IMR-90 (cell line): ENCODE results near the gene CFAP61. TPM values are rescaled to one million over a fixed set of nuclear protein-coding genes. Genes with fewer than 3 reads are reported as not detected.

ENCODE experiments used
- ATAC-seq: fragments of 200-7000 bp; cut with Tn5 transposase; 2 replicates; pipeline ENCODE4 v1.9.1; 2020; ENCODE audit warnings: low read depth, mild to moderate bottlenecking, moderate library complexity
- BruUV-seq: library from RNA; stranded (reverse); fragments of 400-500 nt; replicated peaks from 2 replicates; lab custom pipeline; 2021; lab: Mats Ljungman, UMichigan
- CTCF ChIA-PET: fragments of 300-600 bp; formaldehyde crosslinking; extraction: SDS; loops from one replicate; lab custom pipeline; 2021; ENCODE audit warnings: antibody characterized with exemption; lab: Yijun Ruan, JAX
- POLR2A ChIA-PET: fragments of 300-600 bp; sonication (Branson Sonifier 250); formaldehyde crosslinking; loops from one replicate; lab custom pipeline; 2022; ENCODE audit warnings: antibody characterized with exemption; ENCODE audit not compliant: unreplicated experiment; lab: Charles Lee
- DNase-seq: peaks from one replicate; pipeline ENCODE4 v3.0.0; 2013
- H2AFZ ChIP-seq: replicated peaks from 2 replicates; pipeline ENCODE3; 2013; ENCODE audit warnings: low read length, mild to moderate bottlenecking; ENCODE audit not compliant: poor library complexity
- H2AK5ac ChIP-seq: 2 replicates; pipeline ENCODE4 v1.6.1; 2013; ENCODE audit warnings: low read depth, low read length, inconsistent platforms
- H2AK9ac ChIP-seq: replicated peaks from 2 replicates; pipeline ENCODE3; 2013; ENCODE audit warnings: mild to moderate bottlenecking, low read depth, low read length, moderate library complexity; ENCODE audit not compliant: poor library complexity
- H2BK120ac ChIP-seq: 2 replicates; pipeline ENCODE4 v1.6.1; 2013; ENCODE audit warnings: low read depth, low read length, inconsistent platforms
- H2BK15ac ChIP-seq: 3 replicates; pipeline ENCODE4 v1.6.1; 2013; ENCODE audit warnings: low read depth, low read length, inconsistent platforms
- H2BK20ac ChIP-seq: 2 replicates; pipeline ENCODE4 v1.6.1; 2013; ENCODE audit warnings: low read depth, mild to moderate bottlenecking, inconsistent platforms, low read length, moderate library complexity
- H2BK5ac ChIP-seq: 2 replicates; pipeline ENCODE4 v1.6.1; 2013; ENCODE audit warnings: mild to moderate bottlenecking, low read depth, low read length, inconsistent platforms; ENCODE audit not compliant: poor library complexity, severe bottlenecking
- H3K14ac ChIP-seq: replicated peaks from 2 replicates; pipeline ENCODE4 v1.6.1; 2013; ENCODE audit warnings: low read depth, low read length, inconsistent platforms
- H3K18ac ChIP-seq: 2 replicates; pipeline ENCODE4 v1.6.1; 2013; ENCODE audit warnings: low read depth, low read length, control low read depth
- H3K23ac ChIP-seq: 2 replicates; pipeline ENCODE4 v1.6.1; 2013; ENCODE audit warnings: low read depth, low read length, inconsistent platforms
- H3K27ac ChIP-seq: 2 replicates; pipeline ENCODE4 v1.5.1; 2013; ENCODE audit warnings: mild to moderate bottlenecking, control low read depth, low read length; ENCODE audit not compliant: insufficient read depth
- H3K27me3 ChIP-seq: 2 replicates; pipeline ENCODE4 v1.6.1; 2013; ENCODE audit warnings: low read length; ENCODE audit not compliant: control insufficient read depth, insufficient read depth
- H3K36me3 ChIP-seq: 2 replicates; pipeline ENCODE4 v1.6.1; 2013; ENCODE audit warnings: low read length, mixed read lengths; ENCODE audit not compliant: control insufficient read depth, insufficient read depth
- H3K4ac ChIP-seq: 2 replicates; pipeline ENCODE4 v1.6.1; 2013; ENCODE audit warnings: low read depth, low read length, inconsistent platforms
- H3K4me1 ChIP-seq: 2 replicates; pipeline ENCODE4 v1.6.1; 2013; ENCODE audit warnings: low read length, mixed read lengths; ENCODE audit not compliant: control insufficient read depth, insufficient read depth
- H3K4me2 ChIP-seq: 2 replicates; pipeline ENCODE4 v1.6.1; 2013; ENCODE audit warnings: low read depth, mild to moderate bottlenecking, control low read depth, low read length, moderate library complexity
- H3K4me3 ChIP-seq: 2 replicates; pipeline ENCODE4 v1.5.1; 2013; ENCODE audit warnings: low read depth, mild to moderate bottlenecking, control low read depth, low read length, moderate library complexity; ENCODE audit not compliant: insufficient read depth
- H3K56ac ChIP-seq: 2 replicates; pipeline ENCODE4 v1.6.1; 2013; ENCODE audit warnings: low read length, inconsistent platforms; ENCODE audit not compliant: insufficient read depth; ENCODE audit errors: extremely low read depth
- H3K79me1 ChIP-seq, 2 experiments: 2 replicates each; pipeline ENCODE4 v1.6.1; 2013; ENCODE audit warnings: low read length in 2 of 2, inconsistent platforms in 1 of 2, low read depth in 1 of 2
- H3K9ac ChIP-seq: 2 replicates; pipeline ENCODE4 v1.6.1; 2013; ENCODE audit warnings: low read depth, low read length, control low read depth
- H3K9me1 ChIP-seq: 2 replicates; pipeline ENCODE4 v1.6.1; 2013; ENCODE audit warnings: low read length, inconsistent platforms; ENCODE audit not compliant: insufficient read depth
- H3K9me3 ChIP-seq: 2 replicates; pipeline ENCODE4 v1.6.1; 2013; ENCODE audit warnings: low read length; ENCODE audit not compliant: control insufficient read depth, insufficient read depth
- H4K20me1 ChIP-seq: 2 replicates; pipeline ENCODE4 v1.6.1; 2013; ENCODE audit warnings: low read length, inconsistent platforms; ENCODE audit not compliant: insufficient read depth
- H4K5ac ChIP-seq: 2 replicates; pipeline ENCODE4 v1.6.1; 2013; ENCODE audit warnings: mild to moderate bottlenecking, low read depth, low read length, control low read depth
- H4K8ac ChIP-seq, 2 experiments: 2 replicates each; pipeline ENCODE4 v1.6.1; 2013; ENCODE audit warnings: low read depth in 2 of 2, low read length in 2 of 2, control low read depth in 1 of 2, inconsistent platforms in 1 of 2
- H4K91ac ChIP-seq: 2 replicates; pipeline ENCODE4 v1.6.1; 2013; ENCODE audit warnings: low read depth, low read length, inconsistent platforms; ENCODE audit not compliant: insufficient read depth
- BHLHE40 ChIP-seq: fragments of 150-350 bp; IDR thresholded peaks from 2 replicates; pipeline ENCODE4 v1.6.1; 2016; ENCODE audit warnings: mild to moderate bottlenecking, low read depth, low read length
- CEBPB ChIP-seq: IDR thresholded peaks from 2 replicates; pipeline ENCODE4 v1.6.1; 2012; ENCODE audit warnings: low read depth, low read length, improper control_type of control experiment
- CHD1 ChIP-seq: IDR thresholded peaks from 2 replicates; pipeline ENCODE4 v1.6.1; 2012; ENCODE audit warnings: low read depth, low read length, improper control_type of control experiment
- MAFK ChIP-seq: IDR thresholded peaks from 2 replicates; pipeline ENCODE4 v1.6.1; 2012; ENCODE audit warnings: low read depth, low read length, improper control_type of control experiment
- MAZ ChIP-seq: IDR thresholded peaks from 2 replicates; pipeline ENCODE4 v1.6.1; 2012; ENCODE audit warnings: low read depth, mild to moderate bottlenecking, low read length, improper control_type of control experiment, moderate library complexity, borderline replicate concordance
- MXI1 ChIP-seq: IDR thresholded peaks from 2 replicates; pipeline ENCODE4 v1.6.1; 2012; ENCODE audit warnings: low read depth, mild to moderate bottlenecking, low read length, moderate library complexity, borderline replicate concordance
- NFE2L2 ChIP-seq: fragments of 150-350 bp; IDR thresholded peaks from 2 replicates; pipeline ENCODE4 v1.6.1; 2016; ENCODE audit warnings: low read depth, mild to moderate bottlenecking, low read length
- POLR2A ChIP-seq: IDR thresholded peaks from 2 replicates; pipeline ENCODE4 v1.6.1; 2012; ENCODE audit warnings: mild to moderate bottlenecking, low read depth, low read length
- RAD21 ChIP-seq: IDR thresholded peaks from 2 replicates; pipeline ENCODE4 v1.6.1; 2012; ENCODE audit warnings: low read length, improper control_type of control experiment
- RCOR1 ChIP-seq: IDR thresholded peaks from 2 replicates; pipeline ENCODE4 v1.6.1; 2012; ENCODE audit warnings: mild to moderate bottlenecking, low read length, improper control_type of control experiment; ENCODE audit not compliant: insufficient replicate concordance
- RFX5 ChIP-seq: IDR thresholded peaks from 2 replicates; pipeline ENCODE4 v1.8.0; 2012; ENCODE audit warnings: low read depth, mild to moderate bottlenecking, low read length, moderate library complexity
- SMC3 ChIP-seq: fragments of 150-350 bp; IDR thresholded peaks from 2 replicates; pipeline ENCODE4 v1.6.1; 2016; ENCODE audit warnings: low read depth, mild to moderate bottlenecking, antibody characterized with exemption, low read length, moderate library complexity
- WGBS, 2 experiments: methylation state at CpG; one replicate each; pipeline versions ENCODE4 v1.1.5 to v1.1.7; 2013; ENCODE audit warnings: missing lambda C conversion rate in 2 of 2; ENCODE audit not compliant: insufficient read length in 1 of 2; ENCODE audit errors: extremely low coverage in 2 of 2; 5-methylcytosine and 5-hydroxymethylcytosine counted together
- dilution Hi-C: fragments of 300-500 bp; cut with HindIII; formaldehyde crosslinking; loops from one replicate; pipeline ENCODE4 v1.14.3; 2018; ENCODE audit warnings: low sequenced_read_pairs; ENCODE audit not compliant: unreplicated experiment
- in situ Hi-C: fragments of 300-500 bp; cut with MboI; formaldehyde crosslinking; loops from 3 replicates; pipeline ENCODE4 v1.14.3; 2019; ENCODE audit warnings: low sequenced_read_pairs, inconsistent platforms, mixed read lengths
- intact Hi-C: fragments of 100-400 bp; cut with micrococcal nuclease; formaldehyde crosslinking; loops from 2 replicates; pipeline ENCODE4 v1.10.0; 2022
- polyA plus RNA-seq, 3 experiments: library from polyadenylated mRNA; depleted of rRNA; stranded (reverse); fragments of >200 nt; gene quantifications; 2 replicates each; pipeline ENCODE4 v1.2.3, GENCODE V29; 2012; ENCODE audit warnings: low replicate concordance in 1 of 3
- total RNA-seq: library from RNA; depleted of rRNA; stranded (reverse); fragments of >200 nt; gene quantifications from 2 replicates; pipeline ENCODE4 v1.2.3, GENCODE V29; 2012
- TF ChIP-seq, protein P1 (sequence below): fragments of 150-350 bp; IDR thresholded peaks from 2 replicates; pipeline ENCODE4 v1.6.1; 2016; ENCODE audit warnings: low read depth, mild to moderate bottlenecking, low read length, moderate library complexity, borderline replicate concordance
- TF ChIP-seq, protein P2 (sequence below): fragments of 150-350 bp; IDR thresholded peaks from 2 replicates; pipeline ENCODE4 v1.6.1; 2017; ENCODE audit warnings: mild to moderate bottlenecking, antibody characterized with exemption, low read length, low read depth

CFAP61 gene
- total and polyA plus RNA-seq, 2 of the 4 experiments (the other 2 are of a cell fraction): 0.07 TPM; not detected in 1

DNA sequence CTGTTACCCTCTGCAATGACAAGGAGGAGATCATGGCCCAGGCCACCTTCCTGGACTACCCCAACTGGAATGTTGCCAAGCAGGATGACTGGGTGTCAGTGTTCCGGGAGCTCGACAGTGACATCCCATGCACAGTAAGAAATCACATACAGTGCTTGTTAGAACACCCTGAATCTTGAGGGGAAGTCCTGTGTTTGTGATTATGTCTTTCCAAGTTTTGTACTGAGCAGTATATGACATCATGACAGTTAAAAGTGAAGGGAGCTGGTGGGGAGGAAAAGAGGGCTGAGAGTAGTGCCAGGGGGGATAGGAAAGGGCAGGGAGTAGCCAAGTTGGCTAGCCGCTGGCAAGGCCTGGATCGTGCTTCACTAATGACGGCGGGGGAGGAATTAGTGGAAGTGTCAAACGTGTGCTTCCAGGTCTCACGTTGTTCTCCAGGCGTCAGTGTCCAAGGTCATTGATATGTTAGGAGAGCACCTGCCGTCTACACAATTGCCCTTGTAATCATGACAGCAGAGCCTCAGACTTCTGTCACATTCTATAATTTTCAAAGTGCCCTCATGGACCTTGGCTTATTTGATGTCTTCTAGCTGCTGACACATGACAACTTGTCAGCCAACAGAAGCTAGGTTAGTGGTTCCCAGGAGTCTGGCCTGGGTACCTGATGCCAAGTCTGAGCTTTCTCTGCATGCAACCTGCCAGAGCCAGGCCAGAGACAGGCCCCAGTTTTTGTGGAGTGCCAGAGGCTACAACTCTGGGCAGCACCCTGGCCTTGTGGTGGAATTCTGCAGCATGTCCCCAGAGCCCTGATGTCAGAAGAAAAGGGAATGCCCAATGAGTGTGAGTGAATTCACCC lies 18.8 kb downstream of the CFAP61 start:
- intact Hi-C loops: no loop called here
- no peak overlapping the region for H3K18ac ChIP-seq
- no peaks in the 10 kb centered on the region for H3K9me3 ChIP-seq
- no peaks in the 10 kb centered on the region for H3K36me3 ChIP-seq
- no peak overlapping the region for H2AFZ ChIP-seq
- H4K91ac ChIP-seq: no peak overlapping the region
- H4K8ac ChIP-seq: no peak overlapping the region
- no peak overlapping the region for H2BK15ac ChIP-seq
- no peak overlapping the region for H3K56ac ChIP-seq
- H4K5ac ChIP-seq: no peak overlapping the region
- ATAC-seq (no peak), DNase-seq (no peak)
- POLR2A ChIA-PET: no interaction called here
- H3K4ac ChIP-seq: no peak overlapping the region
- H4K20me1 ChIP-seq: no peaks in the 10 kb centered on the region
- no peak overlapping the region for H3K9ac ChIP-seq
- dilution Hi-C loops: no loop called here
- no peak overlapping the region for H2BK120ac ChIP-seq
- CTCF ChIA-PET: interaction anchor here (0.5 kb wide), 2 partner anchors 316 to 552 kb away, joined by 3 to 5 read pairs; no protein-coding TSS in a partner anchor
- H3K27me3 ChIP-seq: peaks cover 23% of the 10 kb centered on the region
- BruUV-seq: no TSS peak
- H3K14ac ChIP-seq: no peak overlapping the region
- no peaks in the 10 kb centered on the region for H3K79me1 ChIP-seq
- H2AK9ac ChIP-seq: no peak overlapping the region
- no peak overlapping the region for H2BK5ac ChIP-seq
- no peak overlapping the region for H2AK5ac ChIP-seq
- WGBS, 2 experiments: 69% methylated on average over 4 of the region's 10 CpGs; no CpG with 5 or more reads in 1 of the 2 experiments
- no peak overlapping the region for H3K27ac ChIP-seq
- H3K4me3 ChIP-seq: no peak overlapping the region
- no peaks in the 10 kb centered on the region; the same call in 1 of the 2 replicates for H3K9me1 ChIP-seq
- in situ Hi-C loops: loop anchor here (10.0 kb wide), 1 partner anchor 164 kb away; no protein-coding TSS in a partner anchor
- no peaks in the 10 kb centered on the region for H3K4me1 ChIP-seq
- H2BK20ac ChIP-seq: no peak overlapping the region
- H3K4me2 ChIP-seq: no peak overlapping the region
- H3K23ac ChIP-seq: no peak overlapping the region
- TF ChIP-seq NFE2L2 (no peak), RAD21 (no peak), MXI1 (no peak), MAZ (no peak), RFX5 (no peak), POLR2A (no peak), BHLHE40 (no peak), SMC3 (no peak), CHD1 (no peak), RCOR1 (no peak), CEBPB (no peak), MAFK (no peak)
- TF ChIP-seq, protein P1, sequence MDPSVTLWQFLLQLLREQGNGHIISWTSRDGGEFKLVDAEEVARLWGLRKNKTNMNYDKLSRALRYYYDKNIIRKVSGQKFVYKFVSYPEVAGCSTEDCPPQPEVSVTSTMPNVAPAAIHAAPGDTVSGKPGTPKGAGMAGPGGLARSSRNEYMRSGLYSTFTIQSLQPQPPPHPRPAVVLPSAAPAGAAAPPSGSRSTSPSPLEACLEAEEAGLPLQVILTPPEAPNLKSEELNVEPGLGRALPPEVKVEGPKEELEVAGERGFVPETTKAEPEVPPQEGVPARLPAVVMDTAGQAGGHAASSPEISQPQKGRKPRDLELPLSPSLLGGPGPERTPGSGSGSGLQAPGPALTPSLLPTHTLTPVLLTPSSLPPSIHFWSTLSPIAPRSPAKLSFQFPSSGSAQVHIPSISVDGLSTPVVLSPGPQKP: no peak
- TF ChIP-seq, protein P2, sequence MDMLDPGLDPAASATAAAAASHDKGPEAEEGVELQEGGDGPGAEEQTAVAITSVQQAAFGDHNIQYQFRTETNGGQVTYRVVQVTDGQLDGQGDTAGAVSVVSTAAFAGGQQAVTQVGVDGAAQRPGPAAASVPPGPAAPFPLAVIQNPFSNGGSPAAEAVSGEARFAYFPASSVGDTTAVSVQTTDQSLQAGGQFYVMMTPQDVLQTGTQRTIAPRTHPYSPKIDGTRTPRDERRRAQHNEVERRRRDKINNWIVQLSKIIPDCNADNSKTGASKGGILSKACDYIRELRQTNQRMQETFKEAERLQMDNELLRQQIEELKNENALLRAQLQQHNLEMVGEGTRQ: no peak
